ENCODE measurements around the gene WAPL.
"Not testable (repeated sequence)": the region's sequence is repeated elsewhere in the genome, so short reads cannot be mapped to it uniquely, and the experiment has no call there.

Gene WAPL

GRCh38 chr10:86389441-86390193 is 132.0 kb downstream of the WAPL start:
- no peak for TF ChIP-seq POLR2A (IDR thresholded peaks at IDR 0.05; ENCODE audit: low read length)
- DNase-seq = peak; percentile 23 to 25

DNA sequence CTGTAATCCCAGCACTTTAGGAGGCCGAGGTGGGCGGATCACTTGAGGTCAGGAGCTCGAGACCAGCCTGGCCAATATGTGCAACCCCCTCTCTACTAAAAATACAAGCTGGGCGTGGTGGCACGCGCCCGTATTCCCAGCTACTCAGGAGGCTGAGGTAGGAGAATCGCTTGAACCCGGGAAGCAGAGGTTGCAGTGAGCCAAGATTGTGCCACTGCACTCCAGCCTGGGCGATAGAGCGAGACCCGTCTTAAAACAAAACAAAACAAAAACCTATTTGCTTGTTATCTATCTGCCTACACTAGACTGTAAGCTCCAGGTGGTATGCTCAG is 132.5 kb downstream of the WAPL start:
- not testable (repeated sequence) for DNase-seq

GRCh38 chr10:86388119-86388704 is 133.4 kb downstream of the WAPL start:
- DNase-seq = no peak
- TF ChIP-seq GATA1 (IDR thresholded peaks at IDR 0.05; ENCODE audit: low read depth, low read length) (no peak), POLR2A (IDR thresholded peaks at IDR 0.05; ENCODE audit: low read length) (no peak)

DNA sequence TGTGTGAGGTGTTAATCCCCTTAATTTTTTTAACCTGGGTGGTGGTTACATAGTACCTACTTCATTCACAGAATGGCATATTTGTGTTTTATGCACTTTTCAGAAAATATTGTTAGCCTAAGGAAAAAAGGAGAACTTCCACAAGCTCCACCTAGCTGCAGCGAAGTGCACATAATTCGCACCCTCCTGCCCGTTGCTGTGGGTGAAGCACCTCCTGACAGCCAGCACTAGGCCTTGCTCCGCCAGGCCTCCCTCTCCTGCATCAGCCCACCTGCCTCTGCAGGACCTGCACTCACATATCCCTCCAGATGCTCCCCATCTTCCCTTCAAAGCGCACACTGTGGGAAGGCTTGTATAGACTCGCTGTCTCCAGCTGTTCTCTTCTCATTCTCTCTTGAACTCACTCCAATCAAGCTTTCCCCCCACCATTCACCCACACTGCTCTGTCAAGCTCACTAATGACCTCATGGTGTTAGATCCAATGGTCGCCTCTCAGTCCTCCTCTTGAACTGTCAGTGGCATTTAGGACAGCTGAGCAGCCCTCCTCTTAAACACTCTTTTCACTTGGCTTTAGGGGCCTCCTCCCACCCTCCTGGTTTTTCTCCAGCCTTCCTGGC is 134.3 kb downstream of the WAPL start:
- DNase-seq = no peak
- TF ChIP-seq POLR2A (IDR thresholded peaks at IDR 0.05; ENCODE audit: low read length) = no peak
- no peak for TF ChIP-seq GATA1 (IDR thresholded peaks at IDR 0.05; ENCODE audit: low read depth, low read length)

DNA sequence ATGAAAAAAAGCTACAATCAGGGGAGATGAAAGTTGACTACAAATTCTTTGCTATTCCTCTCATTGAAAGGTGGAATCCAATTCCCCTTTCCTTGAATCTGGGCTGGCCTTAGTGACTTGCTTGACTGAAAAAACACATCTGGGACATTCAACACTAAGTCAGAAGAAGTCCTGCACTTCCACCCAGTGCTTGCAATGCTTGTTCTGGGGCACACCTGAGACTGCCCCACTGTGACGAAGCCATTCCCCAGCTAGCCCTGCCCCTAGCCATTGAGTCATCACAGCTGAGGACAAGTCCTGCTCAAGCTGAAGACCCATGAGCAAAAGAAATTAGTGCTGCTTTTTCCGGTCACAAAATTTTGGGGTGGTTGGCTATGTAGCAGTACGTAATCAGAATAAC is 135.8 kb downstream of the WAPL start:
- no peak for TF ChIP-seq POLR2A (IDR thresholded peaks at IDR 0.05; ENCODE audit: low read length)
- TF ChIP-seq GATA1 (IDR thresholded peaks at IDR 0.05; ENCODE audit: low read depth, low read length) = no peak

More for the DNA sequence above, 135.8 kb downstream of the WAPL start:
- DNase-seq = no peak
